Measurements from ENCODE around the gene SUFU.

SUFU gene

DNA sequence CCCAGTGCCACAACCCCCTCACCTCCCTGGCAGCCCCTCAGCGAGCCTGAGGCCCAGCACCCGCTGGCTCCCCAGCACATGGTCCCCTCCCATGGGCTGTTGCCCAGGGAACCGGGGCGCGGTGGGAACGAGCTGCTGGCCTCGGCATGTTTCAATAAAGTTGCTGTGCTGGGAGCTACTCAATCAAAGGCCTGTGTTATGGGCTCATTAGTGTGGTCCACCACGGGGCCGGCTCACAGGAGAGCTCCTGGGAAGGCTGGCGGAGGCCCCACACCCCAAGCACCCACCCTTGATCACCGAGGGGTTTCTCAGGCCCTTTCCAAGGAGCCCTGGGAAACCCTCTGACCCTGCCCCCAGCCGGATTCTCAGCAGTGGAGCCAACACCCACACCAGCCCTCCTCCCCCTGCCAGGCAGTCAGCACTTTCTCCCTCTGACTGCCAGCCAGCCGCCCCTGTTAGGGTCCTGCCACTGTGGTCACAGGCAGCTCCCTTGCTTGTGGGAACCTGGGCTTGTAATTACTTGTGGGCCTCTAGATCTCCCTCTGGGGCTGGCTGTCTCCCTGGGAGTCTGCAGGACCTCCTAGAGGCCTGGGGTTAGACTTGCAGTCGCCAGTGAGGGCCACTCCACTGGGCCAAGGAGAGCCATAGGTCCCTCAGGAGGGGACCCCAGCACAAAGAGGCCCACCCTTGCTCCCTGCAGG is 115.7 kb downstream of the SUFU start:
- no peak for DNase-seq (ENCODE audit: low read depth in 2 of 2)

DNA sequence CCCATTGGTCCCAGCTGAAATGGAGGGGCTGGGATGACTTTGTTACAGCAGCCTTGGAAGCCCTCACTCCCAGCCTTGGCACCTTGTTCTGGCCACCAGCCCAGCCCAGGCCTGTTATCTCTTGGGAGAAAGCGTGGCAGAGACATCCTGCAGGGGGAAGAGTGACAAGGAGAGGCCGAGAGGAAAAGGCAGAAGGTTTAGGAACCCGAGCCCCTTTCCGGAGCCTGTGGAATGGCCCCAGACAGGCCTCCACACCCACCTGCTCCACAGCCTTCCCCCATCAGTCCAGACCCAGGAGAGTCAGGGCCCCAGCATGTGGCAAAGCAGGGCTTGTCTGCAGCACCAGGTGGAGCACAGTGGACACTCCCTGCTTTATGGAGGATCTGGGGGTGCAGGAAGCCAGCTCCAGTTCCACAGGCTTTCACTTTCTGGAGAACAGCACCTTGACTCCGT is 116.4 kb downstream of the SUFU start:
- no peak for DNase-seq (ENCODE audit: low read depth in 2 of 2)

DNA sequence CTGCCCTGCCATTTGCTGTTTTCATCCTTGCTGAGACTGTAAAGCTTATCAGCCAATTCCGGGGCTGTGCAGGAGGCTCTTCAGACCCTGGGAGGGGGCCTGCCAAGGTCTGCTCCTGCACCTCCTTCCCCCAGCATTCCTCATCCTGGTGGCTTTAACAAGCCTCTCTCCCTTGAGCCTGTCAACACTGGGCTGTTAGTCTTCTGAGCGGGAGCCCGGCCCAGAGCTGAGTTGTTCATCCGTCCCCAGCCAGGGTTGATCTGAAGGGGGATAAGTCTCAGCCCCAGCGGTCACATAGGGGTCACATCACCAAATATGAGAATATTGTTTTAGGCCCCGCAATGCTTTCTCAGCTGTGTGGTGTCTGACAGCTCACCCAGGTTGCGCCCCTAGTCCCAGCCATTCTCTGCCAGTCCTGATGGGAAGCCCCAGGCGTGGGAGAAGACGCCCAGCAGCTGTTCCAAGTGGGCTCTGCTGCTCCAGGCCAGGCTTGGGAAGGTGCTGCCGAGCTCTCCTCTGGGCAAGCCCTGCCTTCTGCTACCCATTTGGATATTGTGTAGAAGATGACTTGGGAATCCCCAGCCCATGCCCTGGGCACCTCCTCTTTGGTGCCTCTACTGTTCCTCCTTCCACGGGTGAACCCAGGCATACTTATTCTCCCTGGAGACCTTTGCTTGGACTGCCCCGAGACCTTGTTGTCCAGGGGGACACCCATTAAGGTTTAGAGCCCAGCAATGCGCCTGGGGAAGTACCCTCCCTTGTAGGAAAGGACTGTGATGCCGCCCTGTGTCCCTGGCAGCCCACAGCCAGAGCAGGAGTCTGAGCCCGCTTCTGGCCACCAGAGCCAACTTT is 117.0 kb downstream of the SUFU start:
- no peak for DNase-seq (ENCODE audit: low read depth in 2 of 2)

DNA sequence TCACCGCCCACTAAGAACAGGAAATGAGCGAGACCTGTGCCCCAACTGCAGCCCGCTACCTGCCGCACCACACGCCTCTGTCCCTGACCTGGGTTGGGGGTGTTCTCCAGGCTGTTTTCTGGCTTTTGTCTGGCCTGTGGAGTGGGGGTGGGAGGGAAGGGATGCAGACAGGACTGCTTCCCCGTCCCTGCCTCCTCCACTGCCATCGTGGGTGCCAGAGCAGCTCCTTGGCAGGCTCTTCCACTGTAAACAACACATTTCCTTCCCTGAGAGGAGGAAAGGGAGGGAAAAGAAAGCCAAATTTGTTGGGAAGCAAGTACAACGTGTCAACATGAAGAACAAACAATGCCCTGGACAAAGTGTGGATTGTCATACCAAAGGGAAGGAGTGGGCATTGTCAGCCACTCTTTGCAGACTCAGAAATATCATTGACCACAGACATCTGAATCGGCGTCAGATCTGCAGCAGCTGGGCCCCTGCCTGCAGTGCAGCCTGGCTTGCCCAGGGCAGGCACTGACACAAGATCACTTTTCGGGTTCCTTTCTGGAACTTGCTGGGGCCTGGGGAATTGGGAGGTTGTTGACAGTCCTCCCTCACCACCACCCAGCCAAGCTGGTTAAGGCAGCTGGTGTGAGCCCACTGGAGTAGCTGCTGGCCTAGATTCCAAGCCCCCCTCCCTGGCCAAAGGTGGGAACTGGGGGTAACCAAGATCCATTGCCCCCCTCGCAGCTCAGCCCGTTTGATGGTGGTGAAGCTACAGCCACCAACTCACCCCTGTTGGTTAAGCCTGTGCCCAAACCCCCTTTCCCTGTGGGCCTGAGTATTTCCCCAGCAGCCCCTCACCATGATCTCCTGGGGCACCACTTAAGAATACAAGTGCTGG is 117.9 kb downstream of the SUFU start:
- DNase-seq (ENCODE audit: low read depth in 2 of 2) = no peak

DNA sequence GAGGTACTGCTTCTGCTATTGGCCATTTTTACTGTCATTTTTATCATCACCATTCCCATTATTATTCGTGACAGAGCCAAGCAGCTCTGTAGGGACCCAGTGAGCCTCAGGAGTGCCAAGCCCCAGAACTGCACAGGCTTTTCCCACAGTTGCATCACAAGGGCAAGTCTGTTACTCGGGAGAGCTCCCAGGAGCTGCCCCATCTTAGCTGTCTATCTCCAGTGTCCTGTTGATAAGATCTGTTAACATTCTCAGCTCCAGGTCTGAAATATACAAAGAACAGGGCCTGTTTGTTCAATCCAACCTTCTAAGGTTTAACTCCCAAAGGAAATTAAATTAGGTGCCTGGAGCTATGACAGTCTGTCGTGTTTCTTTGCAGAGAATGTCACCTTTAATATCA is 120.3 kb downstream of the SUFU start:
- DNase-seq (ENCODE audit: low read depth in 2 of 2) = no peak

- DNase-seq (ENCODE audit: low read depth in 2 of 2) = no peak
Measured at GRCh38 chr10:102624751-102625645, 121.2 kb downstream of the SUFU start.

GRCh38 chr10:102626026-102626685 is 122.4 kb downstream of the SUFU start:
- no peak for DNase-seq (ENCODE audit: low read depth in 2 of 2)

GRCh38 chr10:102627291-102627735 is 123.5 kb downstream of the SUFU start:
- DNase-seq (ENCODE audit: low read depth in 2 of 2) = no peak

DNA sequence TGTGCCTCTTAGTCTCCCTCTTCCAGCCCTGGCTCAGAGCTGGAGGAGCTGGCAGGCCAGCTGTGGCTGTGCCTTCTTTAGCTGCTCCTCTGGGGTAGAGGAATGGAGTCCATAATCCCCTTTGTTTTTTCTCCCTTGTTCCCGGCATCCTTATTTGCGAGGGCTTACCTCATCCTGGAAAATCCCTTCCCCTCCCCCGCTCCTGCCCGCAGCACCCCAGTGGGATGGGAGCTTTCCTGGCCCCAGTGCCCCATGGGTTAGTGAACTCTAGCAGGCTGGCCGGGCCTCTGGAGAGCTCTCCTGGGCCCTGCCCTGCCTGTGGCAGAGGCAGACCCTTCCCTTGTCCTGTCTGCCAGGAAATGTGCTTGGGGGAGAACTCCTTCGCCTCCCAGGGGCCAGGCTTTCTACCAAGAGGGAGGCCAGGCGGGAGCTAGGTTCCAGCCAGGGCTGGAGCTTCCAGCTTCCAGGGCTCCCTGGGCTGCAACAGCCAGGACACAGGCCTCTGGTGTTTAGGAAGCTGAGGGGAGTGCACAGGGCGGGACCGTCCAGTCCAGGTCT is 124.0 kb downstream of the SUFU start:
- no peak for DNase-seq (ENCODE audit: low read depth in 2 of 2)

- DNase-seq (ENCODE audit: low read depth in 2 of 2) = no peak
Measured at GRCh38 chr10:102628451-102628911, 124.7 kb downstream of the SUFU start.

DNA sequence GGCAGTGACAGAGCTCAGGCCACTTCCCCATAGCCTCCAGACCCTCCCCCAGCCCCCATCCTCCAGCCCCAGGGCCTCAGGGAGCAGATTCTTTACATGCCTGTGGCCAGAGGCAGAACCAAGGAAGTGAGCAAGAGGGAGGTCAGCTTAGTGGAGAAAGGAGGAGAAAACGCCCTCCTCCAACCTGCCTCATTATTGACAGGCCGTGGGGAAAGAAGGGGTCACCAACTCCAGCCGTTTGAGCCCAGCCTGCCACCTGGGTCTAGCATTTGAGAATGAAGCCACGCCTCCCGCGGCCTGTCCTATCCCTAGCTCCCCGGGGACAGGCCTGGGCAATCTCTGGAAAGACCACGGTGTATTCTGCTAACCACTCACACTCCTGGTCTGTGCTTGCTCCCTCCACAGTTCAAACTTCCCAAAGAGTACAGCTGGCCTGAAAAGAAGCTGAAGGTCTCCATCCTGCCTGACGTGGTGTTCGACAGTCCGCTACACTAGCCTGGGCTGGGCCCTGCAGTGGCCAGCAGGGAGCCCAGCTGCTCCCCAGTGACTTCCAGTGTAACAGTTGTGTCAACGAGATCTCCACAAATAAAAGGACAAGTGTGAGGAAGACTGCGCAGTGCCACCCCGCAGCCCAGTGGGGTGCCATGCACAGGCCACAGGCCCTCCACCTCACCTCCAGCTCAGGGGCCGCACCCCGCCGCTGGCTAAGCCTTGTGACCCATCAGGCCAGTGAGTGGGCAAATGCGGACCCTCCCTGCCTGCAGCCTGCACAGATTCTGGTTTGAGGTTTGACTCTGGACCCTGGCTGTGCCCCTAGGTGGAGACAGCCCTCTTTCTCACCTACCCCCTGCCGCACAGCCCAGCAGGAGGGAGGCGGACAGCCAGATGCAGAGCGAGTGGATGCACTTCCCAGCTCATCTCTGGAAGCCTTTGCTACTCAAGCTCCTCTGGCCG is 126.2 kb downstream of the SUFU start:
- DNase-seq (ENCODE audit: low read depth in 2 of 2) = no peak

DNA sequence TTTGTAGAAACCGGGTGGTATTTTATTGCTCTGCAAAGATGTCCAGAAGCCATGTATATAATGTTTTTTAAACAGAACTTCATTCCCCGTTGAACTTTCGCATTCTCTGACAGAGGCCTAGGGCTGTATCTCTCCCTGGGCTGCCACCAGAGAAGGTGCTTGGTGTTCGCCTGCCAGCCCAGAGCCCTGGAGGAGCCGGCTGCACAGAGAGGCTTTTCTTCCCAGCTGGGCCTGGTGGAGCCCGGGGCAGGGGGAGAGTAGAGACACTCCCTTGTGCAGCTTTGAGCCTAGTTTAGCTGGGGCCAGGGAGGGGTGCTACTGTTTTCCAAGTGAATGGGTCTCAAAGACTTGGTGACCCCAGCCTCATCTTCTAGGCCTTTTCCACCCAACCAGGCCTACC is 126.9 kb downstream of the SUFU start:
- DNase-seq (ENCODE audit: low read depth in 2 of 2) = no peak

- no peak for DNase-seq (ENCODE audit: low read depth in 2 of 2)
Measured at GRCh38 chr10:102631525-102632393, 128.0 kb downstream of the SUFU start.

DNA sequence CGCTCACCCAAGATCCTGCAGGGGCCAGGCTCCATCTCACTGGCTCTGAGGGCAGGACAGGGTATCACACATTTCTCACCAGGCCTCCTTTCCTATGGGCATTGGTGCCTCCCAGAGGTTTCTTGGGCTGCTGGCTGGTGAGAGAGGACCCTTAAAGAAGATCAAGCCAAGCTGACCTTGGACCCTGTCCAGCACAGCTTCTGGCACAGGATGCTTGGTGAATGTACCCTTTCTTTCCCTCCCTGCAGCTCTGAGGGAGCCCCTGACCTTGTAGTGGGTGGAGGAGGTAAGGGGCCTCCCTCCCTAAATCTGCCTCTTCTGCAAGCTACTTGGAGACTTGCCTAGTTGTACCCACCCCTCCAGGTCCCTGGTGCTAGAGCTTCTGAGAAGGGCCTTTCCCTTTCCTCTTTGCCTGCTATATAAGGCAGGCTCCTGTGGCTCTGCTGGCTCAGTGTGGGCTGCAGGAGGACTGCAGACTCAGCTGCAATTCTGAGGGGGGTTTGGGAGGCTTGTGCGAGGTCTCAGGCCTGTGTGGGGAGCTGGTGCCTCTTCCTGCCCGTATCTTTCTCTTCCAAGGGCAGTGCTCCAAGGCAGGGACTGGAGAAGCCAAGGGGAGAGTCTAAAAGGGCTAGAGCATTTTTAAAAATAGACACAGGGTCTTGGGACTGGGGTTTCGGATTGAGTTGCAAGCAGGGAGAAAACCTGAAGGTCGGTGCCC is 128.8 kb downstream of the SUFU start:
- no peak for DNase-seq (ENCODE audit: low read depth in 2 of 2)

DNA sequence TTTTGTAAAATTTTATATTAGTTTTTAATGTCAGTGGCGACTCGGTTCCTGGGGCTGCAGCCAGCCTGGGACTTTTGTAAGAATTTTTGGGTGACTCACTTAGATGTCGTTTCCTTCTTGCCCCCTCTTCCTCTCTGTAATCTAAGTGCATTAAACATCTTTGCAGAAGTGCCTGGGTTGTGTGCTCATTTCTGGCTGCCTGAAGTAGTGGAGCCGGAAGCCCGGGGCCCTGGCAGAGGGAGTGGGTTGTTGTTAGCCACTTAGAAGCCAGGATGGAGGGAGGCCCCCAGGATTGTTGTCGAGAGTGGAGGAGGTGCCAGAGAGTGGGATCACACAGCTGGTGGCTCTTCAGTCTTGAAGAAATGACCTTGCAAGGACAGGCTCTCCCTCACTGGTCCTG is 129.5 kb downstream of the SUFU start:
- DNase-seq (ENCODE audit: low read depth in 2 of 2) = no peak

- DNase-seq (ENCODE audit: low read depth in 2 of 2) = no peak
Measured at GRCh38 chr10:102633848-102634247, 130.1 kb downstream of the SUFU start.

DNA sequence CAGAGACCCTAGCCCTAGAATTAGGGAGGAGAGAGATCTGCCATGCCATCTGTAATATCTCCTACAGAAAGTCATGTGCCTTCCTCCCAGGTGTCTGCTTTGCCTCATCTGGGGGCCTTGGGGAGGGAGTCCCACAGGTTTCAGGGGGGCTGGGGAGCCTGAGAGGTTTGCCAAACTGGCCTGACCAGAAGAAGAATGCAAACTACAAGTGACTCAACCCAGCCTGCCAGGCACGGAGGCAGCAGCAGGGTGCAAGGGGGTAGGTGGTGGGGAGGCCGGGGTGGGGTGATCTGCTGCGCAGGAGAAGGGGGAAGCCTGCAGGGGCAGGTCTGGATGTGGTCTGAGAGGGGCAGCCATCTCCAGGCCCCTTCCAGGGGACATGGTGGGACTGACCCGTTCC is 130.9 kb downstream of the SUFU start:
- DNase-seq (ENCODE audit: low read depth in 2 of 2) = no peak

Data from stimulated activated CD8-positive, alpha-beta memory T cell treated with anti-CD3 and anti-CD28 coated beads, Interleukin-2, amount 100 ng/mL, for 1 hour (primary cell).